ENCODE data around the gene LACTB.

Gene LACTB

DNA sequence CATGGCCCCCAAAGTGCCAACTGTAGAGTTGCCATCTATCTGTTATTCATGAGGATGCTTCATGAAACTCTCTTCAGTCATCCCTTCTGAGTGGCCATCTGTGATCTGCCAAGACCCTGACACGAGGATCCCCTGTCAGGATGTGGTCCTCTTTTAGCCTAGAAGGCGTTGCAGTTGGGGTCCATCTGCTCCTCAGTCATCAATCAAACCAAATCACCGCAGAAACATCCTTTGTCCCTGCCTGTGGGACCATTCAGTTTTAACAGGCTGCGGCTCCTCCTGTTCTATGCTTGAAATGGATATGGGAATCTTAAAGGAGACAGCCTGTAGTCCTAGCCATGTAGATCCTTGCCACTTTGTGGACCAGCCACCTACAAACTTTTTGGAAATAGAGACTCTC lies 41.6 kb downstream of the LACTB start:
- H3K9me3 ChIP-seq (replicated peaks in 1 of 2; ENCODE audit: control insufficient read depth in 2 of 2, insufficient read depth in 1 of 2, low read depth in 1 of 2, low read length in 2 of 2): peaks cover 0 to 2% of the 10 kb centered on the region in 2 donors
- no peak for DNase-seq (ENCODE audit: low spot score)
- H2AK5ac ChIP-seq (ENCODE audit: low read depth, low read length): no peak overlapping the region
- peaks cover 2% of the 10 kb centered on the region in 2 donors for H3K36me3 ChIP-seq (replicated peaks in 1 of 2; ENCODE audit: control insufficient read depth in 2 of 2, insufficient read depth in 2 of 2, low read length in 2 of 2)
- H3K18ac ChIP-seq (ENCODE audit: low read length): no peak overlapping the region
- no peak overlapping the region for H4K91ac ChIP-seq (ENCODE audit: low read depth, low read length, poor library complexity)
- H3K4me2 ChIP-seq (ENCODE audit: insufficient read depth, low read length, poor library complexity, severe bottlenecking): no peak overlapping the region
- H3K9ac ChIP-seq (ENCODE audit: low read depth, low read length, poor library complexity): no peak overlapping the region
- H3K79me1 ChIP-seq (ENCODE audit: low read depth, low read length): no peaks in the 10 kb centered on the region
- no peak overlapping the region for H2BK120ac ChIP-seq (ENCODE audit: low read depth, low read length)
- H3K27ac ChIP-seq (replicated peaks; ENCODE audit: low read length): no peak overlapping the region
- H3K23ac ChIP-seq (ENCODE audit: low read depth, low read length, poor library complexity): no peak overlapping the region
- no CpG with 5 or more reads among the region's 4 CpGs for WGBS, 2 donors (ENCODE audit: extremely low coverage in 2 of 2, insufficient read length in 2 of 2, insufficient replicate concordance in 1 of 2)
- no peak overlapping the region for H3K4me3 ChIP-seq (ENCODE audit: low read length in 2 of 2)
- H3K14ac ChIP-seq (ENCODE audit: low read length): no peak overlapping the region
- peaks cover 0 to 1% of the 10 kb centered on the region in 2 donors for H3K4me1 ChIP-seq (ENCODE audit: control insufficient read depth in 2 of 2, insufficient read depth in 1 of 2, low read depth in 1 of 2, low read length in 2 of 2)
- no peak overlapping the region for H2AFZ ChIP-seq (ENCODE audit: low read length)
- no peak overlapping the region for H2BK15ac ChIP-seq (ENCODE audit: low read length)
- H3K27me3 ChIP-seq (ENCODE audit: control insufficient read depth in 3 of 3, insufficient read depth in 3 of 3, low read depth in 1 of 3, low read length in 3 of 3): no peaks in the 10 kb centered on the region
- H4K8ac ChIP-seq (ENCODE audit: low read depth, low read length): no peak overlapping the region
- H2BK12ac ChIP-seq (ENCODE audit: low read length): no peak overlapping the region
- no peak overlapping the region for H3K4ac ChIP-seq (ENCODE audit: low read length)
- no peak overlapping the region for H2BK5ac ChIP-seq (ENCODE audit: low read length)

- Histone ChIP-seq H3K4me1 (ENCODE audit: control insufficient read depth in 2 of 2, insufficient read depth in 1 of 2, low read depth in 1 of 2, low read length in 2 of 2) (no peaks in the 10 kb centered on the region), H2BK5ac (ENCODE audit: low read length) (no peak overlapping the region), H2BK120ac (ENCODE audit: low read depth, low read length) (no peak overlapping the region), H2AK5ac (ENCODE audit: low read depth, low read length) (no peak overlapping the region), H3K27ac (replicated peaks; ENCODE audit: low read length) (no peak overlapping the region), H3K9ac (ENCODE audit: low read depth, low read length, poor library complexity) (no peak overlapping the region), H2BK12ac (ENCODE audit: low read length) (no peak overlapping the region), H3K4me3 (ENCODE audit: low read length in 2 of 2) (no peak overlapping the region), H3K27me3 (ENCODE audit: control insufficient read depth in 3 of 3, insufficient read depth in 3 of 3, low read depth in 1 of 3, low read length in 3 of 3) (no peaks in the 10 kb centered on the region), H3K9me3 (replicated peaks in 1 of 2; ENCODE audit: control insufficient read depth in 2 of 2, insufficient read depth in 1 of 2, low read depth in 1 of 2, low read length in 2 of 2) (no peaks in the 10 kb centered on the region), H2BK15ac (ENCODE audit: low read length) (no peak overlapping the region), H3K36me3 (replicated peaks in 1 of 2; ENCODE audit: control insufficient read depth in 2 of 2, insufficient read depth in 2 of 2, low read length in 2 of 2) (no peaks in the 10 kb centered on the region), H3K18ac (ENCODE audit: low read length) (no peak overlapping the region), H3K14ac (ENCODE audit: low read length) (no peak overlapping the region), H4K8ac (ENCODE audit: low read depth, low read length) (no peak overlapping the region), H3K4me2 (ENCODE audit: insufficient read depth, low read length, poor library complexity, severe bottlenecking) (no peak overlapping the region), H2AFZ (ENCODE audit: low read length) (no peak overlapping the region), H4K91ac (ENCODE audit: low read depth, low read length, poor library complexity) (no peak overlapping the region), H3K79me1 (ENCODE audit: low read depth, low read length) (no peaks in the 10 kb centered on the region), H3K23ac (ENCODE audit: low read depth, low read length, poor library complexity) (no peak overlapping the region), H3K4ac (ENCODE audit: low read length) (no peak overlapping the region)
- WGBS, 2 donors (ENCODE audit: extremely low coverage in 2 of 2, insufficient read length in 2 of 2, insufficient replicate concordance in 1 of 2): no CpG with 5 or more reads among the region's 6 CpGs
- no peak for DNase-seq (ENCODE audit: low spot score)
Measured at GRCh38 chr15:63165166-63165859, 43.7 kb downstream of the LACTB start.

GRCh38 chr15:63166219-63166618 lies 44.6 kb downstream of the LACTB start:
- H4K91ac ChIP-seq (ENCODE audit: low read depth, low read length, poor library complexity): no peak overlapping the region
- H3K14ac ChIP-seq (ENCODE audit: low read length): no peak overlapping the region
- H2BK12ac ChIP-seq (ENCODE audit: low read length): no peak overlapping the region
- H3K9ac ChIP-seq (ENCODE audit: low read depth, low read length, poor library complexity): no peak overlapping the region
- no peak overlapping the region for H3K18ac ChIP-seq (ENCODE audit: low read length)
- no peak overlapping the region for H2AFZ ChIP-seq (ENCODE audit: low read length)
- no peak overlapping the region for H2BK15ac ChIP-seq (ENCODE audit: low read length)
- H3K4ac ChIP-seq (ENCODE audit: low read length): no peak overlapping the region
- H3K4me1 ChIP-seq (ENCODE audit: control insufficient read depth in 2 of 2, insufficient read depth in 1 of 2, low read depth in 1 of 2, low read length in 2 of 2): no peaks in the 10 kb centered on the region
- H3K79me1 ChIP-seq (ENCODE audit: low read depth, low read length): no peaks in the 10 kb centered on the region
- no peak overlapping the region for H4K8ac ChIP-seq (ENCODE audit: low read depth, low read length)
- H3K4me2 ChIP-seq (ENCODE audit: insufficient read depth, low read length, poor library complexity, severe bottlenecking): no peak overlapping the region
- no peak overlapping the region for H2BK5ac ChIP-seq (ENCODE audit: low read length)
- no peak overlapping the region for H2AK5ac ChIP-seq (ENCODE audit: low read depth, low read length)
- no peaks in the 10 kb centered on the region for H3K9me3 ChIP-seq (replicated peaks in 1 of 2; ENCODE audit: control insufficient read depth in 2 of 2, insufficient read depth in 1 of 2, low read depth in 1 of 2, low read length in 2 of 2)
- H3K4me3 ChIP-seq (ENCODE audit: low read length in 2 of 2): no peak overlapping the region
- H3K27ac ChIP-seq (replicated peaks; ENCODE audit: low read length): no peak overlapping the region
- DNase-seq (ENCODE audit: low spot score): no peak
- no CpG with 5 or more reads among the region's 2 CpGs for WGBS, 2 donors (ENCODE audit: extremely low coverage in 2 of 2, insufficient read length in 2 of 2, insufficient replicate concordance in 1 of 2)
- H3K27me3 ChIP-seq (ENCODE audit: control insufficient read depth in 3 of 3, insufficient read depth in 3 of 3, low read depth in 1 of 3, low read length in 3 of 3): no peaks in the 10 kb centered on the region
- no peak overlapping the region for H2BK120ac ChIP-seq (ENCODE audit: low read depth, low read length)
- H3K36me3 ChIP-seq (replicated peaks in 1 of 2; ENCODE audit: control insufficient read depth in 2 of 2, insufficient read depth in 2 of 2, low read length in 2 of 2): no peaks in the 10 kb centered on the region
- H3K23ac ChIP-seq (ENCODE audit: low read depth, low read length, poor library complexity): no peak overlapping the region

- H3K27ac ChIP-seq (replicated peaks; ENCODE audit: low read length): no peak overlapping the region
- H4K91ac ChIP-seq (ENCODE audit: low read depth, low read length, poor library complexity): no peak overlapping the region
- H2BK12ac ChIP-seq (ENCODE audit: low read length): peak overlapping the region; percentile 28
- H3K9ac ChIP-seq (ENCODE audit: low read depth, low read length, poor library complexity): no peak overlapping the region
- peak overlapping the region; percentile 53 for H2AK5ac ChIP-seq (ENCODE audit: low read depth, low read length)
- H3K9me3 ChIP-seq (replicated peaks in 1 of 2; ENCODE audit: control insufficient read depth in 2 of 2, insufficient read depth in 1 of 2, low read depth in 1 of 2, low read length in 2 of 2): no peaks in the 10 kb centered on the region
- H4K8ac ChIP-seq (ENCODE audit: low read depth, low read length): no peak overlapping the region
- H2BK120ac ChIP-seq (ENCODE audit: low read depth, low read length): no peak overlapping the region
- H3K18ac ChIP-seq (ENCODE audit: low read length): no peak overlapping the region
- no peak overlapping the region for H2AFZ ChIP-seq (ENCODE audit: low read length)
- no peak overlapping the region for H3K23ac ChIP-seq (ENCODE audit: low read depth, low read length, poor library complexity)
- peaks cover 3 to 12% of the 10 kb centered on the region in 2 donors for H3K4me1 ChIP-seq (ENCODE audit: control insufficient read depth in 2 of 2, insufficient read depth in 1 of 2, low read depth in 1 of 2, low read length in 2 of 2)
- no peak overlapping the region for H2BK5ac ChIP-seq (ENCODE audit: low read length)
- H3K36me3 ChIP-seq (replicated peaks in 1 of 2; ENCODE audit: control insufficient read depth in 2 of 2, insufficient read depth in 2 of 2, low read length in 2 of 2): no peaks in the 10 kb centered on the region
- H3K4ac ChIP-seq (ENCODE audit: low read length): no peak overlapping the region
- no peak overlapping the region for H3K14ac ChIP-seq (ENCODE audit: low read length)
- no peak for DNase-seq (ENCODE audit: low spot score)
- H3K4me3 ChIP-seq (ENCODE audit: low read length in 2 of 2): no peak overlapping the region
- no peaks in the 10 kb centered on the region for H3K27me3 ChIP-seq (ENCODE audit: control insufficient read depth in 3 of 3, insufficient read depth in 3 of 3, low read depth in 1 of 3, low read length in 3 of 3)
- peak overlapping the region; percentile 70 for H2BK15ac ChIP-seq (ENCODE audit: low read length)
- no CpG with 5 or more reads among the region's 2 CpGs for WGBS, 2 donors (ENCODE audit: extremely low coverage in 2 of 2, insufficient read length in 2 of 2, insufficient replicate concordance in 1 of 2)
- no peak overlapping the region for H3K4me2 ChIP-seq (ENCODE audit: insufficient read depth, low read length, poor library complexity, severe bottlenecking)
- no peaks in the 10 kb centered on the region for H3K79me1 ChIP-seq (ENCODE audit: low read depth, low read length)
Measured at GRCh38 chr15:63169788-63170187, 48.1 kb downstream of the LACTB start.

All from neuronal stem cell (in vitro differentiated cells).